ENCODE results near the gene B3GNT4.
"Not testable (repeated sequence)": the region's sequence is repeated elsewhere in the genome, so short reads cannot be mapped to it uniquely, and the experiment has no call there.

The B3GNT4 gene

GRCh38 chr12:122189626-122190475 is 13.7 kb upstream of the B3GNT4 start:
- DNase-seq (ENCODE audit: low read depth): no peak

DNA sequence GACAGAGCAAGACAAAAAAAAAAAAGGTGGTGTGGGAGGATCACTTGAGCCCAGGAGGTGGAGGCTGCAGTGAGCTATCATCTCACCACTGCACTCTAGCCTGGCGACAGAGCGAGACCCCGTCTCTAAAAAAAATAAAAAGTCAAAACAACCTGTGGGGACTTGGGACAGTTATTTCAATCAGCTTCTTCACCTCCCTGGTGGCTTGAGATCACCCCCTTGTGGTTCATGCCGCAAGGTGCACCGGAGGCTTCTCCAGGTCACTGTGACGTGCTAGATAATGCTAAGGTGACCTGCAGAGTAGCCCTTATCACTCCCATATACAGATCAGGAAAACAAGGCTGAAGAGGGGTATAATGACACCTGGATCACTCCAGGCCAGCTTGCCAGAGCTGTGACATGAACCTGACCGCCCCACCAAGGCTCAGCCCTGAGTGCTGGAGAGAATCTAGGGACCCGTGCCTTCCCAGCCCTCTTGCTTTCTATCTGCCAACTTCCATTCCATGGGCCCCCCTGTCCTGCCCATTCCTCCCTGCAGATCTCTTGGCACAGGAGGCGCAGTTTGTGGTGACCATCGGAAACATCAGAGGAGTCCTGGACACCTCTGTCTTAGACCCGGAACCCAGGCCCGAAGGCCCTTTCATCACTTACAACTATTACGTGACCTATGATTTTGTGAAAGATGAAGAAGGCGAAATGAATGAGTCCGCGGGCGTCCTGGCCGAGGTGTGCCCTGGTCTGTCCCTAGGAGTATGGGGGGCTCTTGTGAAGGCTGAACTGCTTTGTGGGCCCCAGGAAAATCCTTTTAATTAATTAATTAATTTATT is 12.5 kb upstream of the B3GNT4 start:
- no peak for DNase-seq (ENCODE audit: low read depth)

DNA sequence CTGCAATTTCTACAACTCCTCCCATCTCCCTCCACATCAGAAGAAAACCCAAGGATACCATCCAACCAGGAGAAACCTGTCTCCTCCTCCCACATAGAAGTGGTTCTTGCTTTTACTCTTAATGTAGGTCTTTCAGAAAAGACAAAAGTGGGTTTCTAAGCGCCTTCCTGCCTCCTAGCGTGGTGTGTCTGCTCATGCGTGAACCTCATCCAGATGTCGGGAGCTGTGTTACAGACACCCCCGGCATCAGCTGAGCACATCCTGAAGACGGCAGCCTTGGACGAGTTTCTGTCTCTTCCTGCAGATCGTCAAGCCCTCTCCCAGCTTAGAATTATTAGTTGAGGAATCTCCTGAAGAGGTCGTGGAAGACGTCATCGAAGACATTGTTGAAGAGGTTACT is 11.1 kb upstream of the B3GNT4 start:
- DNase-seq (ENCODE audit: low read depth): no peak

DNA sequence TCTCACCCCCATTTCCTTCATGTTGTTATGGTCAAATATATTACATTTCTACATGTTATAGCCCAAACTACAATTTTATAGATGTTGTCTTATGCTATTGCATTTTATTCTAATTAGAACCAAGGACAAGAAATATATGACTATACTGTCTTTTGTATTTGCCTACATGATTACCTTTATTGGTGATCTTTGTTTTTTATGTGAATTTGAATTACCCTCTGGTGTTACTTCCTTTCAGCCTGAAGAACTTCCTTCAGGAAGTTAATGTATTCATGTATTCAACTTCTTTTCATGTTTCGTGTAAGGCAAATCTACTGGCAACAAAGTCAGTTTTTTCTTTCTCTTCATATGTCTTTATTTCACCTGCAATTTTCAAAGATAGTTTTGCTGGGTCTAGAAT is 8.7 kb upstream of the B3GNT4 start:
- DNase-seq (ENCODE audit: low read depth): no peak

DNA sequence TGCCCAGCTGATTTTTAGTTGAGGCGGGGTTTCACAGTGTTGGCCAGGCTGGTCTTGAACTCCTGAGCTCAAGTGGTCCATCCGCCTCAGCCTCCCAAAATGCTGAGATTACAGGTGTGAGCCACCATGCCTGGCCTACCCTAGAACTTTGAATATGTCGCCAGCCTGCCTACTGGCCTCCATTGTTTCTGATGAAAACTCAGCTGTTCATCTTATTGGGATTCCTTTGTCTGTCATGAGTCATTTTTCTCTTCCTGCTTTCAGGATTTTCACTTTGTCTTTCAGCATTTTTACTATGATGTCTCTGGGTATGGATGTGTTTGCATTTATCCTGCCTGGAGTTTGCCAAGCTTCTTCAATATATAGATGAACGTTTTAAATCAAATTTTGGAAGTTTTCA is 8.1 kb upstream of the B3GNT4 start:
- DNase-seq (ENCODE audit: low read depth): no peak

GRCh38 chr12:122197612-122197966 is 5.9 kb upstream of the B3GNT4 start:
- DNase-seq (ENCODE audit: low read depth): no peak

DNA sequence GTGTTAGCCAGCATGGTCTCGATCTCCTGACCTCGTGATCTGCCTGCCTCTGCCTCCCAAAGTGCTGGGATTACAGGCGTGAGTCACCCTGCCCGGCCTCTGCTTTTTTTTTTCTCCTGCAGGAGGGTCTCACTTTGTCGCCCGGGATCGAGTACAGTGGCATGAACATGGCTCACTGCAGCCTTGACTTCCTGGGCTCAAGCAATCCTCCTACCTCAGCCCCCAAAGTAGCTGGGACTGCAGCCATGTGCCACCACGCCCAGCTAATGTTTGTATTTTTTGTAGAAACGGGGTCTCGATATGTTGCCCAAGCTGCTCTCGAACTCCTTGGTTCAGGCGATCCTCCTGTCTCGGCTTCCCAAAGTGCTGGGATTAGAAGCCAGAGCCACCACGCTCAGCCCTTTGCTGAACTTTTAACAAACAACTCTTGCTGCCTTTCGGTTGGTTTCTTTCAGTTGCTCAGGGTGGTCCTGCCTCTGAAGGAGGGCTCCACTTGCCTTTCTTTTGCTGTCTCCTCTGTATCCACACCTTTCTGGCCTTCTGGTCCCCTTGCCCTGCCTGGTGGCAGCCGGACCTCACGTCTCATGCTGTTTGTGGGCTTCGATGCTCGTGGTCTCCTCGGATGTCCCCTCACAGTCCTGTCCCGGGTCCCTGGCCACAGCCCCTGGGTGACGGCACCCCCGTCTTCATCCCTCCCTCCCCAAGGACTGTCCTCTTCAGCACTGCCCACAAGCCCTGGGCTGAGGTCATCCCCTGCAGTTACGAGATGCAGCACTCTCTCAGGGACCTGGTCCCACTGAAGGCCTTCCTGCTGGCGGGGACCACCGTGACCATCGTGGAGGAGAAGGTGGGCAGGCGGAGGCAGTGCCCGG is 3.8 kb upstream of the B3GNT4 start:
- DNase-seq (ENCODE audit: low read depth): no peak

- DNase-seq (ENCODE audit: low read depth): no peak
Measured at GRCh38 chr12:122200541-122201175, 2.9 kb upstream of the B3GNT4 start.

DNA sequence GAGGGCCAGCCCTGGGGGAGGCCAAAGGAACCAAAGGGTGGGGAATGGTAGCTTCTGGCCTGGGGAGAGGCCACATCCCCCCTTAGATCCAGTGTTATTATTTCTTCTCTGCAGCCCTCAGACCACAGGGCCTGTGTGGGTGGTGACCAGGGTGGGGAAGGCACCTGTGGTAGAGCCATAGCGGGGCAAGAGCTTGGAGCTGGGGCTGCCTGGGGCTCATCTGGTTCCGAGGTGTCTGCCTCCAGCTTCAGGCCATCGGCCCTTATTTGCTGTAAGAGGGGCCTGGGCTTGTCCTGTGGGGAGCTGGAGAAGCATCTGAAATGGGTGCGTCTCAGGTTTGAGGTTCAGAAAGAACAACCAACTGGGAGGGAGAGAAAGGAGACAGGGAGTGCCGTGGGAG is 2.1 kb upstream of the B3GNT4 start:
- DNase-seq (ENCODE audit: low read depth): no peak

DNA sequence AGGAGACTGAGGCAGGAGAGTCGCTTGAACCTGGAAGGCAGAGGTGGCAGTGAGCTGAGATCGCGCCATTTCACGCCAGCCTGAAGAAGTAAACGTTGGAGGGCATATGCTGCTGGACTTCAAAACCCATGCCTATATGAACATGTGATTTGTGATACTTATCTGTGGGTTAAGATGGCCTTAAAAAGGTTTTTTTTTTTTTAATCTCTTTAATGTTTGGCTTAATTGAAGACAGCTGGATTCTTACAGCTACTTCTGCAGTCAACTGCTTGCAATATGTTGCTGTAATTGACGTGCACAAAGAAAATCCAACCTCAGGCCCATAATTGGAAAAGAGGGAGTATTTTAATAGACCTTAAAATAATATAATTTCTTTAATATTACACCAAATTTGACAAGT is 1.5 kb upstream of the B3GNT4 start:
- no peak for DNase-seq (ENCODE audit: low read depth)

GRCh38 chr12:122202811-122203210 is 698 bp upstream of the B3GNT4 start:
- not testable (repeated sequence) for DNase-seq (ENCODE audit: low read depth)

- DNase-seq (ENCODE audit: low read depth): no peak
Measured at GRCh38 chr12:122204167-122205052, 901 bp downstream of the B3GNT4 start.

GRCh38 chr12:122205053-122205925 is 1.8 kb downstream of the B3GNT4 start:
- DNase-seq (ENCODE audit: low read depth): no peak

DNA sequence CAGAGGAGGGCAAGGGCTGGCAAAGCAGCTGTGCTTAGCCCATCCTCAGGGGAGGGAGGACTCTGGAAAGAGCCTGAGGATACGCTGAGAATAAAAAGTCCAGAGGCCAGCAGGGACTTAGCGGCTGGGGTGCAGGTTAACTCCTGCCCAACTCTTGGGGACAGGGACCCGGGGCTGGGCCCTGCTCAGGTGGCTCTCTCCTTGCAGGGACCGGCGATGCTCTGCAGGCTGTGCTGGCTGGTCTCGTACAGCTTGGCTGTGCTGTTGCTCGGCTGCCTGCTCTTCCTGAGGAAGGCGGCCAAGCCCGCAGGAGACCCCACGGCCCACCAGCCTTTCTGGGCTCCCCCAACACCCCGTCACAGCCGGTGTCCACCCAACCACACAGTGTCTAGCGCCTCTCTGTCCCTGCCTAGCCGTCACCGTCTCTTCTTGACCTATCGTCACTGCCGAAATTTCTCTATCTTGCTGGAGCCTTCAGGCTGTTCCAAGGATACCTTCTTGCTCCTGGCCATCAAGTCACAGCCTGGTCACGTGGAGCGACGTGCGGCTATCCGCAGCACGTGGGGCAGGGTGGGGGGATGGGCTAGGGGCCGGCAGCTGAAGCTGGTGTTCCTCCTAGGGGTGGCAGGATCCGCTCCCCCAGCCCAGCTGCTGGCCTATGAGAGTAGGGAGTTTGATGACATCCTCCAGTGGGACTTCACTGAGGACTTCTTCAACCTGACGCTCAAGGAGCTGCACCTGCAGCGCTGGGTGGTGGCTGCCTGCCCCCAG is 2.8 kb downstream of the B3GNT4 start:
- DNase-seq (ENCODE audit: low read depth): no peak

GRCh38 chr12:122206976-122207375 is 3.5 kb downstream of the B3GNT4 start:
- no peak for DNase-seq (ENCODE audit: low read depth)

DNA sequence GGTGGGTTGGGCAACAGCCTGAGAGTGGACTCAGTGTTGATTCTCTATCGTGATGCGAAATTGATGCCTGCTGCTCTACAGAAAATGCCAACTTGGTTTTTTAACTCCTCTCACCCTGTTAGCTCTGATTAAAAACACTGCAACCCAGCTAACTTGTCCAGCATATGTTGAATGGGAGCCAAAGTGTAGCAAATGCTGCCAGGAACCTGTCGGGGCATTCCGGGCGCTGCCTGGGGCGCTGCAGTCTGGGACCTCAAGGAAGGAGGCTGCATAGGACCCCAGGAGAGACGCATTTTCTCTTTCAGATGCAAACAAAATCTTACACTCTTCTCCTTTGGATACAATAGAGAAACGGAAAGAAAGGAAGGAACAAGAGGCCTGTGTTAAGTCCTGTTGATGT is 3.9 kb downstream of the B3GNT4 start:
- no peak for DNase-seq (ENCODE audit: low read depth)

GRCh38 chr12:122208073-122208820 is 4.7 kb downstream of the B3GNT4 start:
- no peak for DNase-seq (ENCODE audit: low read depth)

- no peak for DNase-seq (ENCODE audit: low read depth)
Measured at GRCh38 chr12:122215771-122216170, 12.3 kb downstream of the B3GNT4 start.

Data from stimulated activated CD8-positive, alpha-beta memory T cell treated with anti-CD3 and anti-CD28 coated beads, Interleukin-15, amount 100 ng/mL, for 24 hours (primary cell).